Dedifferentiated amniotic fluid mesenchymal stem cell (primary cell): ENCODE measurements around the gene IFNAR1.

ENCODE experiments used
- DNase-seq: peaks from one replicate; pipeline ENCODE4 v3.0.0-alpha.2; 2016; ENCODE audit errors: extremely low spot score

IFNAR1 gene

GRCh38 chr21:33324291-33325221 is at the start of gene IFNAR1:
IFNAR1 (plus strand) TSS chr21:33324970; CDS start chr21:33325056, 86 bp downstream.
- peak; percentile 98 for DNase-seq

- DNase-seq = no peak
Observed at GRCh38 chr21:33278721-33279120, 46.0 kb upstream of the IFNAR1 start.

- DNase-seq = no peak
Observed at GRCh38 chr21:33279330-33279820, 45.4 kb upstream of the IFNAR1 start.

- no peak for DNase-seq
Observed at GRCh38 chr21:33281096-33281652, 43.6 kb upstream of the IFNAR1 start.

- no peak for DNase-seq
Observed at GRCh38 chr21:33283203-33283602, 41.6 kb upstream of the IFNAR1 start.

GRCh38 chr21:33286076-33286475 is 38.7 kb upstream of the IFNAR1 start:
- DNase-seq = no peak

GRCh38 chr21:33286600-33287456 is 37.9 kb upstream of the IFNAR1 start:
- DNase-seq = peak; percentile 63

- peak; percentile 45 for DNase-seq
Observed at GRCh38 chr21:33289199-33289819, 35.5 kb upstream of the IFNAR1 start.

- DNase-seq = no peak
Observed at GRCh38 chr21:33290441-33290840, 34.3 kb upstream of the IFNAR1 start.

GRCh38 chr21:33291686-33292085 is 33.1 kb upstream of the IFNAR1 start:
- DNase-seq = no peak

GRCh38 chr21:33292724-33293123 is 32.0 kb upstream of the IFNAR1 start:
- no peak for DNase-seq

- DNase-seq = no peak
Observed at GRCh38 chr21:33293136-33293535, 31.6 kb upstream of the IFNAR1 start.

GRCh38 chr21:33293811-33294216 is 31.0 kb upstream of the IFNAR1 start:
- DNase-seq = no peak

GRCh38 chr21:33296156-33296555 is 28.6 kb upstream of the IFNAR1 start:
- DNase-seq = no peak

GRCh38 chr21:33299181-33299752 is 25.5 kb upstream of the IFNAR1 start:
- DNase-seq = no peak

- no peak for DNase-seq
Observed at GRCh38 chr21:33300701-33301631, 23.8 kb upstream of the IFNAR1 start.

- no peak for DNase-seq
Observed at GRCh38 chr21:33301632-33302002, 23.2 kb upstream of the IFNAR1 start.

GRCh38 chr21:33302055-33302454 is 22.7 kb upstream of the IFNAR1 start:
- DNase-seq = no peak

- no peak for DNase-seq
Observed at GRCh38 chr21:33302796-33303195, 22.0 kb upstream of the IFNAR1 start.

- DNase-seq = no peak
Observed at GRCh38 chr21:33305344-33305671, 19.5 kb upstream of the IFNAR1 start.
